ENCODE data around the gene ASIC2. TPM values are rescaled to one million over a fixed set of nuclear protein-coding genes. Genes with fewer than 3 reads are reported as not detected.

ASIC2 gene
- total and polyA plus RNA-seq, 2 donors (not counting 3 experiments of a cell fraction or from before 2014, with no cell fraction given) = not detected

DNA sequence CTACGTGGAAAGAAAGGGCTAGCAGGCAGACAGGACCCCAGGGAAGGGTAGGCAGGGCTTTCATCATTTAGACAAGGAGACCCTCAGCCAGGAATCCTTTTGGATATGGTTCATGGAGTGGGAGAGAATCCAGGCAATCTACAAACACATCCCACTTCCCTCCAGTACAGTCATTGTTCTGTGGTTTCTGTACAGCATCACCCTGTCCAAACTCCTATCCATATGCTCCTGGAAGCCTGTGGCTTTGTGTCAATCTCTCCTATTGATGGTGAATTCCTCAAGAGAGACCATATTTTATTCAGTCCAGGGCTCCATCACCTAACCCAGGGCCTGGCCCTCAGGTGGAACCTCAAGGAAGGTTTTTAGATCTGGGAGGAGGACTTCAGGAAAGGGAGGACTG, 202.3 kb downstream of the ASIC2 start:
- no TSS peak for BruUV-seq (replicated peaks)
- dilution Hi-C loops (cut with MboI; ENCODE audit: extremely low pct_ligation_motif_present, low sequenced_read_pairs) (no loop called here), intact Hi-C loops (cut with micrococcal nuclease) (no loop called here)
- Histone ChIP-seq H3K9me1 (replicated peaks; ENCODE audit: control insufficient read depth, extremely low read depth, insufficient read depth, low read length) (no peaks in the 10 kb centered on the region), H3K79me2 (ENCODE audit: control insufficient read depth, insufficient read depth, low read length) (no peaks in the 10 kb centered on the region), H3K27ac (ENCODE audit: insufficient read depth, low read depth, low read length) (no peak overlapping the region), H3K36me3 (ENCODE audit: control insufficient read depth in 2 of 2, extremely low read depth in 1 of 2, insufficient read depth in 2 of 2, low read length in 2 of 2) (no peaks in the 10 kb centered on the region), H3K4me2 (ENCODE audit: insufficient read depth, low read length) (no peak overlapping the region), H3K27me3 (ENCODE audit: control insufficient read depth in 2 of 2, insufficient read depth in 2 of 2, low read length in 2 of 2) (no peaks in the 10 kb centered on the region), H2AFZ (ENCODE audit: low read depth, low read length) (no peak overlapping the region), H3K4me3 (replicated peaks in 1 of 3; ENCODE audit: insufficient read depth in 1 of 3, low read depth in 1 of 3, low read length in 3 of 3) (no peak overlapping the region), H3K9ac (replicated peaks; ENCODE audit: extremely low read depth, insufficient read depth, low read length) (no peak overlapping the region), H3K9me3 (replicated peaks; ENCODE audit: control insufficient read depth, insufficient read depth, low read length) (no peaks in the 10 kb centered on the region), H4K20me1 (replicated peaks; ENCODE audit: control insufficient read depth, extremely low read depth, insufficient read depth, low read length) (no peaks in the 10 kb centered on the region), H3K4me1 (ENCODE audit: control insufficient read depth, extremely low read depth, insufficient read depth, low read length) (no peaks in the 10 kb centered on the region)
- TF ChIP-seq FOS (IDR thresholded peaks at IDR 0.05; ENCODE audit: borderline replicate concordance, insufficient read depth, low read length) = no peak
- DNase-seq (ENCODE audit: low read depth, low spot score) = no peak
- CTCF ChIA-PET = no interaction called here
- POLR2A ChIA-PET = no interaction called here
- no peak for FAIRE-seq

DNA sequence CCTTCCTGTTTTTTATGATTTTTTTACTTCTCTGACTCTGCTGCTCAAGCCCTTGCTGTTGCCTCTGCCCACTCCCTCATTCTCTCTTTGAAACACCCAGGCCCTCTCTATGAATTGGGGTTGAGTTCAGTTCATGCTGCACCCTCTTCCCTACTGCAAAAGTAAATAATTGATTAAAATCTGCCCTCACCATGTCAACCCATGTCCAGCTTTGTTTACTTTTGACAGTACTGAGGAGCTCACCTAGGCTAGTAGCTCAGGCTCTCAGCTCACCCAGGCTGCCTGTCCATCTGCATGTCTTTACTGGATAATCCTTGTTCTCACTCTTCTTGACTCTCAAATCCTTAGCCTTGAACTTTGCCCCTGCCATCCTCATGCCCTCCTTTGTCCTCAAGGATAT, 206.2 kb downstream of the ASIC2 start:
- H3K4me2 ChIP-seq (ENCODE audit: insufficient read depth, low read length) = no peak overlapping the region
- no peaks in the 10 kb centered on the region for H3K4me1 ChIP-seq (ENCODE audit: control insufficient read depth, extremely low read depth, insufficient read depth, low read length)
- FAIRE-seq (no peak), DNase-seq (ENCODE audit: low read depth, low spot score) (no peak)
- no peak overlapping the region for H3K4me3 ChIP-seq (replicated peaks in 1 of 3; ENCODE audit: insufficient read depth in 1 of 3, low read depth in 1 of 3, low read length in 3 of 3)
- no peaks in the 10 kb centered on the region for H3K27me3 ChIP-seq (ENCODE audit: control insufficient read depth in 2 of 2, insufficient read depth in 2 of 2, low read length in 2 of 2)
- no peaks in the 10 kb centered on the region for H3K36me3 ChIP-seq (ENCODE audit: control insufficient read depth in 2 of 2, extremely low read depth in 1 of 2, insufficient read depth in 2 of 2, low read length in 2 of 2)
- no peaks in the 10 kb centered on the region for H3K9me1 ChIP-seq (replicated peaks; ENCODE audit: control insufficient read depth, extremely low read depth, insufficient read depth, low read length)
- no peaks in the 10 kb centered on the region for H3K9me3 ChIP-seq (replicated peaks; ENCODE audit: control insufficient read depth, insufficient read depth, low read length)
- CTCF ChIA-PET = no interaction called here
- H3K79me2 ChIP-seq (ENCODE audit: control insufficient read depth, insufficient read depth, low read length) = no peaks in the 10 kb centered on the region
- no peaks in the 10 kb centered on the region for H4K20me1 ChIP-seq (replicated peaks; ENCODE audit: control insufficient read depth, extremely low read depth, insufficient read depth, low read length)
- H3K9ac ChIP-seq (replicated peaks; ENCODE audit: extremely low read depth, insufficient read depth, low read length) = no peak overlapping the region
- no peak overlapping the region for H3K27ac ChIP-seq (ENCODE audit: insufficient read depth, low read depth, low read length)
- intact Hi-C loops (cut with micrococcal nuclease) (no loop called here), dilution Hi-C loops (cut with MboI; ENCODE audit: extremely low pct_ligation_motif_present, low sequenced_read_pairs) (no loop called here)
- H2AFZ ChIP-seq (ENCODE audit: low read depth, low read length) = no peak overlapping the region
- no TSS peak for BruUV-seq (replicated peaks)
- POLR2A ChIA-PET = no interaction called here
- TF ChIP-seq POLR2AphosphoS5 (IDR thresholded peaks at IDR 0.05; ENCODE audit: insufficient read depth, low read depth, low read length) (no peak), GATA2 (IDR thresholded peaks at IDR 0.05; ENCODE audit: insufficient read depth, insufficient read length, low read depth, low read length) (no peak), MYC (IDR thresholded peaks at IDR 0.05; ENCODE audit: low read depth, low read length) (no peak), FOS (IDR thresholded peaks at IDR 0.05; ENCODE audit: borderline replicate concordance, insufficient read depth, low read length) (no peak), JUN (IDR thresholded peaks at IDR 0.05; ENCODE audit: borderline replicate concordance, insufficient read depth, insufficient read length, low read depth) (no peak), EZH2 (IDR thresholded peaks at IDR 0.05; ENCODE audit: borderline replicate concordance, low read depth, low read length, severe bottlenecking) (no peak), POLR2A (IDR thresholded peaks at IDR 0.05; ENCODE audit: low read depth, low read length) (no peak)
- TF ChIP-seq, protein P1, sequence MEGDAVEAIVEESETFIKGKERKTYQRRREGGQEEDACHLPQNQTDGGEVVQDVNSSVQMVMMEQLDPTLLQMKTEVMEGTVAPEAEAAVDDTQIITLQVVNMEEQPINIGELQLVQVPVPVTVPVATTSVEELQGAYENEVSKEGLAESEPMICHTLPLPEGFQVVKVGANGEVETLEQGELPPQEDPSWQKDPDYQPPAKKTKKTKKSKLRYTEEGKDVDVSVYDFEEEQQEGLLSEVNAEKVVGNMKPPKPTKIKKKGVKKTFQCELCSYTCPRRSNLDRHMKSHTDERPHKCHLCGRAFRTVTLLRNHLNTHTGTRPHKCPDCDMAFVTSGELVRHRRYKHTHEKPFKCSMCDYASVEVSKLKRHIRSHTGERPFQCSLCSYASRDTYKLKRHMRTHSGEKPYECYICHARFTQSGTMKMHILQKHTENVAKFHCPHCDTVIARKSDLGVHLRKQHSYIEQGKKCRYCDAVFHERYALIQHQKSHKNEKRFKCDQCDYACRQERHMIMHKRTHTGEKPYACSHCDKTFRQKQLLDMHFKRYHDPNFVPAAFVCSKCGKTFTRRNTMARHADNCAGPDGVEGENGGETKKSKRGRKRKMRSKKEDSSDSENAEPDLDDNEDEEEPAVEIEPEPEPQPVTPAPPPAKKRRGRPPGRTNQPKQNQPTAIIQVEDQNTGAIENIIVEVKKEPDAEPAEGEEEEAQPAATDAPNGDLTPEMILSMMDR (IDR thresholded peaks at IDR 0.05; ENCODE audit: extremely low read depth in 1 of 2, insufficient read depth in 1 of 2, low read depth in 1 of 2, low read length in 2 of 2) = no peak
- TF ChIP-seq, protein P2, sequence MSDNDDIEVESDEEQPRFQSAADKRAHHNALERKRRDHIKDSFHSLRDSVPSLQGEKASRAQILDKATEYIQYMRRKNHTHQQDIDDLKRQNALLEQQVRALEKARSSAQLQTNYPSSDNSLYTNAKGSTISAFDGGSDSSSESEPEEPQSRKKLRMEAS (IDR thresholded peaks at IDR 0.05; ENCODE audit: insufficient read depth, insufficient read length) = no peak

Measured in endothelial cell of umbilical vein (primary cell).